SK-N-SH (cell line): ENCODE data around the gene BCL6. TPM values are rescaled to one million over a fixed set of nuclear protein-coding genes. Genes with fewer than 3 reads are reported as not detected.

ENCODE experiments used
- CTCF ChIA-PET: fragments of 300-600, 350-600 bp; formaldehyde crosslinking; extraction: SDS; loops from one replicate; lab custom pipeline; 2021; lab: Yijun Ruan, JAX
- POLR2A ChIA-PET: fragments of 350-600 bp; sonication (Branson Sonifier 250); formaldehyde crosslinking; extraction: SDS; loops from one replicate; lab custom pipeline; 2020; ENCODE audit warnings: antibody characterized with exemption, inconsistent platforms; lab: Yijun Ruan, JAX
- DNase-seq: peaks from one replicate; pipeline ENCODE4 v3.0.0; 2012
- H2AFZ ChIP-seq: fragments of 200-600 bp; sonication (generic); 2 replicates; pipeline ENCODE4 v1.8.1; 2016; ENCODE audit warnings: antibody characterized with exemption, mild to moderate bottlenecking, low read depth
- H3F3A ChIP-seq: fragments of 200-600 bp; sonication (generic); replicated peaks from 2 replicates; pipeline ENCODE3; 2016; ENCODE audit warnings: antibody characterized with exemption, mild to moderate bottlenecking; ENCODE audit not compliant: insufficient read depth
- H3K27ac ChIP-seq, 2 experiments: fragments of 200-500 bp in 1 of 2; fragments of 200-600 bp in 1 of 2; sonication (Bioruptor generic) in 1 of 2; sonication (generic), shearing (Covaris generic) in 1 of 2; 2 replicates each; pipeline versions ENCODE4 v1.5.1 to v1.6.1; 2014 to 2016; ENCODE audit warnings: low read depth in 2 of 2, inconsistent platforms in 1 of 2, low read length in 1 of 2, mild to moderate bottlenecking in 1 of 2, mixed read lengths in 1 of 2
- H3K27me3 ChIP-seq: fragments of 200-600 bp; sonication (generic), shearing (Covaris generic); 2 replicates; pipeline ENCODE4 v1.6.1; 2016; ENCODE audit warnings: mixed run types; ENCODE audit not compliant: insufficient read depth
- H3K36me3 ChIP-seq, 2 experiments: fragments of 200-500 bp in 1 of 2; fragments of 200-600 bp in 1 of 2; sonication (Bioruptor generic) in 1 of 2; sonication (generic) in 1 of 2; replicated peaks in 1 of 2; 2 replicates each; pipeline versions ENCODE3 to v1.5.1; 2014 to 2016; ENCODE audit warnings: low read length in 1 of 2, mild to moderate bottlenecking in 1 of 2; ENCODE audit not compliant: insufficient read depth in 2 of 2, control insufficient read depth in 1 of 2
- H3K4me1 ChIP-seq, 2 experiments: fragments of 200-500 bp in 1 of 2; fragments of 200-600 bp in 1 of 2; sonication (Bioruptor generic) in 1 of 2; sonication (generic), shearing (Covaris generic) in 1 of 2; 2 replicates each; pipeline versions ENCODE4 v1.5.1 to v1.6.1; 2014 to 2016; ENCODE audit warnings: low read depth in 1 of 2, low read length in 1 of 2, mixed run types in 1 of 2; ENCODE audit not compliant: insufficient read depth in 2 of 2, control insufficient read depth in 1 of 2
- H3K4me2 ChIP-seq: fragments of 200-600 bp; sonication (generic), shearing (Covaris generic); 2 replicates; pipeline ENCODE4 v1.6.1; 2017; ENCODE audit warnings: mixed run types
- H3K4me3 ChIP-seq, 2 experiments: fragments of 200-500 bp in 1 of 2; fragments of 200-600 bp in 1 of 2; sonication (Bioruptor generic) in 1 of 2; sonication (generic), shearing (Covaris generic) in 1 of 2; 2 replicates each; pipeline versions ENCODE4 v1.5.1 to v1.8.1; 2014 to 2016; ENCODE audit warnings: low read depth in 2 of 2, inconsistent platforms in 1 of 2, low read length in 1 of 2, mild to moderate bottlenecking in 1 of 2, mixed read lengths in 1 of 2, moderate library complexity in 1 of 2
- H3K79me2 ChIP-seq: fragments of 200-600 bp; sonication (generic); 2 replicates; pipeline ENCODE4 v1.8.1; 2017; ENCODE audit warnings: mild to moderate bottlenecking; ENCODE audit not compliant: insufficient read depth
- H3K9ac ChIP-seq: fragments of 200-600 bp; sonication (generic); 2 replicates; pipeline ENCODE4 v1.6.1; 2017; ENCODE audit warnings: mixed run types
- H3K9me2 ChIP-seq: fragments of 200-600 bp; sonication (generic); 2 replicates; pipeline ENCODE4 v1.6.1; 2017; ENCODE audit warnings: mixed run types
- H3K9me3 ChIP-seq: fragments of 200-600 bp; sonication (generic); 2 replicates; pipeline ENCODE4 v1.6.1; 2017; ENCODE audit warnings: mixed run types, mild to moderate bottlenecking, moderate library complexity
- H4K20me1 ChIP-seq: fragments of 200-600 bp; sonication (generic); 2 replicates; pipeline ENCODE4 v1.6.1; 2017; ENCODE audit warnings: mild to moderate bottlenecking, mixed run types; ENCODE audit not compliant: insufficient read depth
- CHD2 ChIP-seq: fragments of 150-350 bp; IDR thresholded peaks from 2 replicates; pipeline ENCODE4 v1.6.1; 2018; ENCODE audit warnings: low read length; ENCODE audit not compliant: partially characterized antibody
- FOXM1 ChIP-seq: IDR thresholded peaks from 2 replicates; pipeline ENCODE4 v1.4.0; 2012; ENCODE audit warnings: low read depth, mild to moderate bottlenecking
- GABPA ChIP-seq: IDR thresholded peaks from 2 replicates; pipeline ENCODE4 v1.4.0; 2012; ENCODE audit warnings: low read depth, mild to moderate bottlenecking
- GATA2 ChIP-seq: sonication (generic); formaldehyde crosslinking; IDR thresholded peaks from 2 replicates; pipeline ENCODE4 v1.5.0; 2020; ENCODE audit warnings: mild to moderate bottlenecking, missing genetic modification reagents
- IRF3 ChIP-seq: fragments of 150-350 bp; IDR thresholded peaks from 2 replicates; pipeline ENCODE4 v1.6.1; 2016; ENCODE audit warnings: mild to moderate bottlenecking, low read depth, low read length
- MAX ChIP-seq: IDR thresholded peaks from 2 replicates; pipeline ENCODE4 v1.4.0; 2012; ENCODE audit warnings: low read depth
- MEF2A ChIP-seq: IDR thresholded peaks from 2 replicates; pipeline ENCODE4 v1.4.0; 2012; ENCODE audit warnings: low read depth, borderline replicate concordance
- PBX3 ChIP-seq: IDR thresholded peaks from 2 replicates; pipeline ENCODE4; 2012
- POLR2AphosphoS5 ChIP-seq: IDR thresholded peaks from 2 replicates; pipeline ENCODE4 v1.6.1; 2012; ENCODE audit warnings: low read depth, low read length
- RCOR1 ChIP-seq: fragments of 150-350 bp; IDR thresholded peaks from 2 replicates; pipeline ENCODE4 v1.6.1; 2017; ENCODE audit warnings: antibody characterized with exemption, low read length
- RFX5 ChIP-seq: IDR thresholded peaks from 2 replicates; pipeline ENCODE4 v1.6.1; 2012; ENCODE audit warnings: mild to moderate bottlenecking, improper control_type of control experiment, low read length
- RXRA ChIP-seq: IDR thresholded peaks from 2 replicates; pipeline ENCODE4 v1.4.0; 2012; ENCODE audit warnings: low read depth, mild to moderate bottlenecking, borderline replicate concordance
- TAF1 ChIP-seq: IDR thresholded peaks from 2 replicates; pipeline ENCODE4 v1.6.1; 2012; ENCODE audit warnings: low read depth, mild to moderate bottlenecking, low read length, moderate library complexity, borderline replicate concordance
- TCF12 ChIP-seq: IDR thresholded peaks from 2 replicates; pipeline ENCODE4 v1.4.0; 2012
- TEAD4 ChIP-seq: IDR thresholded peaks from 2 replicates; pipeline ENCODE4 v1.4.0; 2012; ENCODE audit warnings: mild to moderate bottlenecking, borderline replicate concordance; ENCODE audit not compliant: insufficient read depth
- WGBS: methylation state at CpG from one replicate; pipeline ENCODE4 v1.1.6; 2017; ENCODE audit warnings: low lambda C conversion rate; 5-methylcytosine and 5-hydroxymethylcytosine counted together
- polyA plus RNA-seq, 3 experiments: library from polyadenylated mRNA; depleted of rRNA; stranded (reverse); fragments of >200 nt; gene quantifications; 2 replicates each; pipeline ENCODE4 v1.2.3, GENCODE V29; 2012
- TF ChIP-seq, protein P1 (sequence below): IDR thresholded peaks from 2 replicates; pipeline ENCODE4 v1.4.0; 2012; ENCODE audit warnings: low read depth, borderline replicate concordance
- TF ChIP-seq, protein P2 (sequence below): fragments of 150-350 bp; IDR thresholded peaks from 2 replicates; pipeline ENCODE4 v1.6.1; 2017; ENCODE audit warnings: antibody characterized with exemption, low read length, low read depth, borderline replicate concordance
- TF ChIP-seq, protein P3 (sequence below): IDR thresholded peaks from 2 replicates; pipeline ENCODE4 v1.6.1; 2012; ENCODE audit warnings: mild to moderate bottlenecking, low read depth, low read length, moderate library complexity

BCL6 gene
- polyA plus RNA-seq, 1 of the 3 experiments (the other 2 are of a cell fraction): 13.8 TPM

DNA sequence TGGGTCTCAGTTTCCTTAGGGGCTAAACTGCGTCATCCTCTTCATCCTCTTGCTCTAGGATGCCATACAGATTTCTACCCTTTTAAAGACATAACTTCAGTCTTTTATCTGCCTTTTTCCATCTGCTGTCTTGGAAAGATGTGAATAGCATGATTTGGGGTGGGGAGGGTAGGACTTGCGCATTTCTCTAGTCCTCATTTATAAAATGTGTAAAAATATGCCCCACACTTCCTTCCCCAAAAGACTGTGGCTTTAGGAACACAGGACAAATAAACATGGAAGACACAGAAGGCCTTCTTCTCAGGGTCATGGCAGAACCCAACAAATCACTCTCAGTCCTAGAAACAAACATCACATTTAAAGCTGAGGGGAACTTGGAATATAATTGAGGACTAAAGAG is 48.4 kb upstream of the BCL6 start:
- TF ChIP-seq, protein P1, sequence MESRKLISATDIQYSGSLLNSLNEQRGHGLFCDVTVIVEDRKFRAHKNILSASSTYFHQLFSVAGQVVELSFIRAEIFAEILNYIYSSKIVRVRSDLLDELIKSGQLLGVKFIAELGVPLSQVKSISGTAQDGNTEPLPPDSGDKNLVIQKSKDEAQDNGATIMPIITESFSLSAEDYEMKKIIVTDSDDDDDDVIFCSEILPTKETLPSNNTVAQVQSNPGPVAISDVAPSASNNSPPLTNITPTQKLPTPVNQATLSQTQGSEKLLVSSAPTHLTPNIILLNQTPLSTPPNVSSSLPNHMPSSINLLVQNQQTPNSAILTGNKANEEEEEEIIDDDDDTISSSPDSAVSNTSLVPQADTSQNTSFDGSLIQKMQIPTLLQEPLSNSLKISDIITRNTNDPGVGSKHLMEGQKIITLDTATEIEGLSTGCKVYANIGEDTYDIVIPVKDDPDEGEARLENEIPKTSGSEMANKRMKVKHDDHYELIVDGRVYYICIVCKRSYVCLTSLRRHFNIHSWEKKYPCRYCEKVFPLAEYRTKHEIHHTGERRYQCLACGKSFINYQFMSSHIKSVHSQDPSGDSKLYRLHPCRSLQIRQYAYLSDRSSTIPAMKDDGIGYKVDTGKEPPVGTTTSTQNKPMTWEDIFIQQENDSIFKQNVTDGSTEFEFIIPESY: no peak
- TF ChIP-seq POLR2AphosphoS5 (no peak), RFX5 (no peak), IRF3 (no peak), TCF12 (no peak), CHD2 (no peak), MEF2A (no peak), MAX (no peak), TAF1 (no peak), GABPA (no peak), RCOR1 (no peak), FOXM1 (no peak), RXRA (no peak), TEAD4 (no peak), PBX3 (no peak), GATA2 (CRISPR knock-in tag) (no peak)
- TF ChIP-seq, protein P2, sequence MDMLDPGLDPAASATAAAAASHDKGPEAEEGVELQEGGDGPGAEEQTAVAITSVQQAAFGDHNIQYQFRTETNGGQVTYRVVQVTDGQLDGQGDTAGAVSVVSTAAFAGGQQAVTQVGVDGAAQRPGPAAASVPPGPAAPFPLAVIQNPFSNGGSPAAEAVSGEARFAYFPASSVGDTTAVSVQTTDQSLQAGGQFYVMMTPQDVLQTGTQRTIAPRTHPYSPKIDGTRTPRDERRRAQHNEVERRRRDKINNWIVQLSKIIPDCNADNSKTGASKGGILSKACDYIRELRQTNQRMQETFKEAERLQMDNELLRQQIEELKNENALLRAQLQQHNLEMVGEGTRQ: no peak
- TF ChIP-seq, protein P3, sequence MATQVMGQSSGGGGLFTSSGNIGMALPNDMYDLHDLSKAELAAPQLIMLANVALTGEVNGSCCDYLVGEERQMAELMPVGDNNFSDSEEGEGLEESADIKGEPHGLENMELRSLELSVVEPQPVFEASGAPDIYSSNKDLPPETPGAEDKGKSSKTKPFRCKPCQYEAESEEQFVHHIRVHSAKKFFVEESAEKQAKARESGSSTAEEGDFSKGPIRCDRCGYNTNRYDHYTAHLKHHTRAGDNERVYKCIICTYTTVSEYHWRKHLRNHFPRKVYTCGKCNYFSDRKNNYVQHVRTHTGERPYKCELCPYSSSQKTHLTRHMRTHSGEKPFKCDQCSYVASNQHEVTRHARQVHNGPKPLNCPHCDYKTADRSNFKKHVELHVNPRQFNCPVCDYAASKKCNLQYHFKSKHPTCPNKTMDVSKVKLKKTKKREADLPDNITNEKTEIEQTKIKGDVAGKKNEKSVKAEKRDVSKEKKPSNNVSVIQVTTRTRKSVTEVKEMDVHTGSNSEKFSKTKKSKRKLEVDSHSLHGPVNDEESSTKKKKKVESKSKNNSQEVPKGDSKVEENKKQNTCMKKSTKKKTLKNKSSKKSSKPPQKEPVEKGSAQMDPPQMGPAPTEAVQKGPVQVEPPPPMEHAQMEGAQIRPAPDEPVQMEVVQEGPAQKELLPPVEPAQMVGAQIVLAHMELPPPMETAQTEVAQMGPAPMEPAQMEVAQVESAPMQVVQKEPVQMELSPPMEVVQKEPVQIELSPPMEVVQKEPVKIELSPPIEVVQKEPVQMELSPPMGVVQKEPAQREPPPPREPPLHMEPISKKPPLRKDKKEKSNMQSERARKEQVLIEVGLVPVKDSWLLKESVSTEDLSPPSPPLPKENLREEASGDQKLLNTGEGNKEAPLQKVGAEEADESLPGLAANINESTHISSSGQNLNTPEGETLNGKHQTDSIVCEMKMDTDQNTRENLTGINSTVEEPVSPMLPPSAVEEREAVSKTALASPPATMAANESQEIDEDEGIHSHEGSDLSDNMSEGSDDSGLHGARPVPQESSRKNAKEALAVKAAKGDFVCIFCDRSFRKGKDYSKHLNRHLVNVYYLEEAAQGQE: no peak
- CTCF ChIA-PET: no interaction called here

More for the DNA sequence above, 48.4 kb upstream of the BCL6 start:
- Histone ChIP-seq H3K79me2 (no peaks in the 10 kb centered on the region), H3K36me3 (no peaks in the 10 kb centered on the region), H3K9ac (no peak overlapping the region), H3K9me3 (no peaks in the 10 kb centered on the region), H3K4me2 (no peak overlapping the region), H3K4me1 (no peaks in the 10 kb centered on the region), H2AFZ (no peak overlapping the region), H3F3A (no peaks in the 10 kb centered on the region), H3K9me2 (no peaks in the 10 kb centered on the region), H3K27ac (no peak overlapping the region), H3K27me3 (no peaks in the 10 kb centered on the region), H4K20me1 (no peaks in the 10 kb centered on the region), H3K4me3 (no peak overlapping the region)
- DNase-seq: no peak
- WGBS: 89% methylated on average over 2 of the region's 2 CpGs
- POLR2A ChIA-PET: no interaction called here
